ENCODE results near the gene HPX.

The HPX gene

GRCh38 chr11:6388748-6389147 lies 52.0 kb downstream of the HPX start:
- DNase-seq = no peak

GRCh38 chr11:6387811-6388599 lies 52.8 kb downstream of the HPX start:
- DNase-seq = no peak

GRCh38 chr11:6385046-6385777 lies 55.6 kb downstream of the HPX start:
- DNase-seq = no peak

Measured in stimulated activated naive CD4-positive, alpha-beta T cell treated with Interleukin-2 at 50 U/mL for 16 hours (primary cell).